Measurements from ENCODE around the gene CBFA2T3.

GRCh38 chr16:88938777-88939244 is 38.2 kb downstream of the CBFA2T3 start:
- TF ChIP-seq, protein P1, sequence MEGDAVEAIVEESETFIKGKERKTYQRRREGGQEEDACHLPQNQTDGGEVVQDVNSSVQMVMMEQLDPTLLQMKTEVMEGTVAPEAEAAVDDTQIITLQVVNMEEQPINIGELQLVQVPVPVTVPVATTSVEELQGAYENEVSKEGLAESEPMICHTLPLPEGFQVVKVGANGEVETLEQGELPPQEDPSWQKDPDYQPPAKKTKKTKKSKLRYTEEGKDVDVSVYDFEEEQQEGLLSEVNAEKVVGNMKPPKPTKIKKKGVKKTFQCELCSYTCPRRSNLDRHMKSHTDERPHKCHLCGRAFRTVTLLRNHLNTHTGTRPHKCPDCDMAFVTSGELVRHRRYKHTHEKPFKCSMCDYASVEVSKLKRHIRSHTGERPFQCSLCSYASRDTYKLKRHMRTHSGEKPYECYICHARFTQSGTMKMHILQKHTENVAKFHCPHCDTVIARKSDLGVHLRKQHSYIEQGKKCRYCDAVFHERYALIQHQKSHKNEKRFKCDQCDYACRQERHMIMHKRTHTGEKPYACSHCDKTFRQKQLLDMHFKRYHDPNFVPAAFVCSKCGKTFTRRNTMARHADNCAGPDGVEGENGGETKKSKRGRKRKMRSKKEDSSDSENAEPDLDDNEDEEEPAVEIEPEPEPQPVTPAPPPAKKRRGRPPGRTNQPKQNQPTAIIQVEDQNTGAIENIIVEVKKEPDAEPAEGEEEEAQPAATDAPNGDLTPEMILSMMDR (IDR thresholded peaks at IDR 0.05) = no peak
- TF ChIP-seq, protein P2, sequence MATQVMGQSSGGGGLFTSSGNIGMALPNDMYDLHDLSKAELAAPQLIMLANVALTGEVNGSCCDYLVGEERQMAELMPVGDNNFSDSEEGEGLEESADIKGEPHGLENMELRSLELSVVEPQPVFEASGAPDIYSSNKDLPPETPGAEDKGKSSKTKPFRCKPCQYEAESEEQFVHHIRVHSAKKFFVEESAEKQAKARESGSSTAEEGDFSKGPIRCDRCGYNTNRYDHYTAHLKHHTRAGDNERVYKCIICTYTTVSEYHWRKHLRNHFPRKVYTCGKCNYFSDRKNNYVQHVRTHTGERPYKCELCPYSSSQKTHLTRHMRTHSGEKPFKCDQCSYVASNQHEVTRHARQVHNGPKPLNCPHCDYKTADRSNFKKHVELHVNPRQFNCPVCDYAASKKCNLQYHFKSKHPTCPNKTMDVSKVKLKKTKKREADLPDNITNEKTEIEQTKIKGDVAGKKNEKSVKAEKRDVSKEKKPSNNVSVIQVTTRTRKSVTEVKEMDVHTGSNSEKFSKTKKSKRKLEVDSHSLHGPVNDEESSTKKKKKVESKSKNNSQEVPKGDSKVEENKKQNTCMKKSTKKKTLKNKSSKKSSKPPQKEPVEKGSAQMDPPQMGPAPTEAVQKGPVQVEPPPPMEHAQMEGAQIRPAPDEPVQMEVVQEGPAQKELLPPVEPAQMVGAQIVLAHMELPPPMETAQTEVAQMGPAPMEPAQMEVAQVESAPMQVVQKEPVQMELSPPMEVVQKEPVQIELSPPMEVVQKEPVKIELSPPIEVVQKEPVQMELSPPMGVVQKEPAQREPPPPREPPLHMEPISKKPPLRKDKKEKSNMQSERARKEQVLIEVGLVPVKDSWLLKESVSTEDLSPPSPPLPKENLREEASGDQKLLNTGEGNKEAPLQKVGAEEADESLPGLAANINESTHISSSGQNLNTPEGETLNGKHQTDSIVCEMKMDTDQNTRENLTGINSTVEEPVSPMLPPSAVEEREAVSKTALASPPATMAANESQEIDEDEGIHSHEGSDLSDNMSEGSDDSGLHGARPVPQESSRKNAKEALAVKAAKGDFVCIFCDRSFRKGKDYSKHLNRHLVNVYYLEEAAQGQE (IDR thresholded peaks at IDR 0.05; ENCODE audit: insufficient read depth in 1 of 2, low read depth in 2 of 2, low read length in 1 of 2) = no peak
